Upper lobe of left lung (tissue), 4 donors: Measurements from ENCODE around the gene RSPRY1.

Experiments
- EP300 ChIP-seq, 4 donors: sonication (generic); formaldehyde crosslinking; IDR thresholded peaks; one replicate each; pipeline ENCODE4 v1.5.1; 2017; ENCODE audit warnings: antibody characterized with exemption in 4 of 4, control low read depth in 2 of 4
- POLR2A ChIP-seq, 4 donors: fragments of 450-650 bp; IDR thresholded peaks; one replicate each; pipeline ENCODE4 v1.5.1; 2016 to 2017; ENCODE audit warnings: antibody characterized with exemption in 4 of 4, mild to moderate bottlenecking in 2 of 4
- TF ChIP-seq, protein P1 (sequence below), 6 experiments: fragments of 450-650 bp in 4 of 6; fragments of 200-600 bp in 2 of 6; sonication (generic) in 2 of 6; IDR thresholded peaks; one replicate each; pipeline ENCODE4 v1.5.1; 2016 to 2019; ENCODE audit warnings: antibody characterized with exemption in 6 of 6

DNA sequence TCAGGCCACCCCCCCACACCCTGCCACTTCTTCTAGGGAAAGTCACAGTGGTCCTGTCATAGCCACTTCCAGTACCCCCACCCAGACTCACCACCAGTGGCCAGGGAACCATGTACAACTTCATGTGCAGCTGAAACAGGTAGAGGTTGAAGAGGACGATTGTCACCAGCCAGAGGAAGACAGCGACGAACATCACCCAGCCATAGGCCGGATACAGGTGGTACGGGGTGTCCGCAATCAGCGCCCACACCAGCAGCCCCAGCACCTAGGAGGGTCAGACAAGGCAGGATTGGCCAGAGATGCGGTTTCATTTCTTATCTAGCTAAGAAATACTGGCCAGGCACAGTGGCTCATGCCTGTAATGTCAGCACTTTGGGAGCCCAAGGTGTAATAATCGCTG, 75.7 kb downstream of the RSPRY1 start:
- no peak for TF ChIP-seq EP300 (IDR thresholded peaks at IDR 0.05)
- TF ChIP-seq POLR2A (IDR thresholded peaks at IDR 0.05), result no peak
- TF ChIP-seq, protein P1, sequence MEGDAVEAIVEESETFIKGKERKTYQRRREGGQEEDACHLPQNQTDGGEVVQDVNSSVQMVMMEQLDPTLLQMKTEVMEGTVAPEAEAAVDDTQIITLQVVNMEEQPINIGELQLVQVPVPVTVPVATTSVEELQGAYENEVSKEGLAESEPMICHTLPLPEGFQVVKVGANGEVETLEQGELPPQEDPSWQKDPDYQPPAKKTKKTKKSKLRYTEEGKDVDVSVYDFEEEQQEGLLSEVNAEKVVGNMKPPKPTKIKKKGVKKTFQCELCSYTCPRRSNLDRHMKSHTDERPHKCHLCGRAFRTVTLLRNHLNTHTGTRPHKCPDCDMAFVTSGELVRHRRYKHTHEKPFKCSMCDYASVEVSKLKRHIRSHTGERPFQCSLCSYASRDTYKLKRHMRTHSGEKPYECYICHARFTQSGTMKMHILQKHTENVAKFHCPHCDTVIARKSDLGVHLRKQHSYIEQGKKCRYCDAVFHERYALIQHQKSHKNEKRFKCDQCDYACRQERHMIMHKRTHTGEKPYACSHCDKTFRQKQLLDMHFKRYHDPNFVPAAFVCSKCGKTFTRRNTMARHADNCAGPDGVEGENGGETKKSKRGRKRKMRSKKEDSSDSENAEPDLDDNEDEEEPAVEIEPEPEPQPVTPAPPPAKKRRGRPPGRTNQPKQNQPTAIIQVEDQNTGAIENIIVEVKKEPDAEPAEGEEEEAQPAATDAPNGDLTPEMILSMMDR (IDR thresholded peaks at IDR 0.05), result no peak
